Esophagus muscularis mucosa (tissue), 3 donors: ENCODE measurements around the gene GNAO1.

Experiments used
- EP300 ChIP-seq: sonication (generic); formaldehyde crosslinking; IDR thresholded peaks from one replicate; pipeline ENCODE4 v1.6.1; 2017; ENCODE audit warnings: antibody characterized with exemption
- POLR2AphosphoS5 ChIP-seq, 2 donors: sonication (generic); formaldehyde crosslinking; IDR thresholded peaks; one replicate each; pipeline ENCODE4 v1.6.1; 2017; ENCODE audit warnings: antibody characterized with exemption in 2 of 2

GRCh38 chr16:56263711-56264608 lies 72.7 kb downstream of the GNAO1 start:
- TF ChIP-seq EP300: no peak
- no peak for TF ChIP-seq POLR2AphosphoS5 (IDR thresholded peaks at IDR 0.05)
